Measurements from ENCODE around the gene EEFSEC. TPM values are rescaled to one million over a fixed set of nuclear protein-coding genes. Genes with fewer than 3 reads are reported as not detected.

Gene EEFSEC
- total RNA-seq, 2 experiments from 2014 or later: 17.7 to 25.3 TPM

- Histone ChIP-seq H3K9me2 (ENCODE audit: insufficient read depth, low read length) (no peaks in the 10 kb centered on the region), H3K4me2 (ENCODE audit: low read length) (peak overlapping the region; percentile 94), H3K4me1 (ENCODE audit: insufficient read depth, low read length, poor library complexity, severe bottlenecking) (peaks cover 16% of the 10 kb centered on the region), H3K79me2 (ENCODE audit: insufficient read depth, low read depth, low read length) (peaks cover 35% of the 10 kb centered on the region), H3K36me3 (ENCODE audit: insufficient read depth, low read length) (peaks cover 38% of the 10 kb centered on the region), H4K20me1 (ENCODE audit: insufficient read depth, low read length) (no peaks in the 10 kb centered on the region), H2AFZ (ENCODE audit: low read length) (peak overlapping the region; percentile 72; the same call in 1 of the 2 replicates), H3K27ac (ENCODE audit: low read depth, low read length, poor library complexity, severe bottlenecking) (peak overlapping the region; percentile 56), H3K9me3 (ENCODE audit: low read length) (no peaks in the 10 kb centered on the region), H3K4me3 (ENCODE audit: low read depth, low read length, poor library complexity, severe bottlenecking) (peak overlapping the region; percentile 98)
- no TSS peak for BruUV-seq (replicated peaks)
- intact Hi-C loops (cut with micrococcal nuclease; ENCODE audit: unreplicated experiment): loop anchor here (1.0 to 5.0 kb wide), 3 partner anchors 30 to 532 kb away; partner anchors contain the start of genes EEFSEC, SEC61A1 and TPRA1
- ChIA-PET CTCF (ENCODE audit: unreplicated experiment) (interaction anchor here (0.8 to 2.0 kb wide), 3 partner anchors 9 to 28 kb away, joined by 3 to 5 read pairs (median 3); no protein-coding TSS in a partner anchor), POLR2A (interaction anchor here (0.5 to 2.9 kb wide), 10 partner anchors 8 to 1571 kb away, joined by 3 to 19 read pairs (median 3); partner anchors contain the start of gene EEFSEC)
- DNase-seq (ENCODE audit: low spot score): no peak
- no peak for TF ChIP-seq EZH2phosphoT487 (IDR thresholded peaks at IDR 0.05; ENCODE audit: borderline replicate concordance, low read depth, low read length)
- no peak for TF ChIP-seq CTCF (conservative IDR thresholded peaks at IDR 0.05; ENCODE audit: low read length)
These were observed 30.1 kb upstream of the EEFSEC start for GRCh38 chr3:128123156-128123537.

- POLR2A ChIA-PET: interaction anchor here (0.7 to 2.9 kb wide), 9 partner anchors 9 to 1571 kb away, joined by 3 to 19 read pairs (median 3); partner anchors contain the start of gene EEFSEC
- Histone ChIP-seq H3K9me2 (ENCODE audit: insufficient read depth, low read length) (no peaks in the 10 kb centered on the region), H3K9me3 (ENCODE audit: low read length) (no peaks in the 10 kb centered on the region), H3K4me1 (ENCODE audit: insufficient read depth, low read length, poor library complexity, severe bottlenecking) (peaks cover 16% of the 10 kb centered on the region), H3K36me3 (ENCODE audit: insufficient read depth, low read length) (peaks cover 32% of the 10 kb centered on the region), H3K79me2 (ENCODE audit: insufficient read depth, low read depth, low read length) (peaks cover 29% of the 10 kb centered on the region), H2AFZ (ENCODE audit: low read length) (peak within 1 kb of the TSS; percentile 100), H3K4me2 (ENCODE audit: low read length) (peak within 1 kb of the TSS; percentile 94), H4K20me1 (ENCODE audit: insufficient read depth, low read length) (no peaks in the 10 kb centered on the region), H3K4me3 (ENCODE audit: low read depth, low read length, poor library complexity, severe bottlenecking) (peak within 1 kb of the TSS; percentile 98), H3K27ac (ENCODE audit: low read depth, low read length, poor library complexity, severe bottlenecking) (peak within 1 kb of the TSS; percentile 56)
- intact Hi-C loops (cut with micrococcal nuclease; ENCODE audit: unreplicated experiment): loop anchor here (1.0 to 5.0 kb wide), 3 partner anchors 30 to 533 kb away; partner anchors contain the start of genes EEFSEC, SEC61A1 and TPRA1
- CTCF ChIA-PET (ENCODE audit: unreplicated experiment): interaction anchor here (1.0 to 2.0 kb wide), 2 partner anchors 10 to 28 kb away, joined by 3 to 5 read pairs; no protein-coding TSS in a partner anchor
- TSS peak; percentile 97 for BruUV-seq (replicated peaks)
- DNase-seq (ENCODE audit: low spot score): peak; percentile 98
- TF ChIP-seq CTCF (conservative IDR thresholded peaks at IDR 0.05; ENCODE audit: low read length) (no peak), EZH2phosphoT487 (IDR thresholded peaks at IDR 0.05; ENCODE audit: borderline replicate concordance, low read depth, low read length) (no peak)
These were observed 29.5 kb upstream of the EEFSEC start, which contains the start of gene RUVBL1 for GRCh38 chr3:128123538-128124368. Gene RUVBL1 (minus strand): TSS chr3:128123812. CDS start chr3:128123724, 88 bp downstream.

Measured in OCI-LY7 (cell line).